Medulla oblongata (tissue), 1 donor: ENCODE data around the gene OR51B6.
"Not testable (repeated sequence)": the region's sequence is repeated elsewhere in the genome, so short reads cannot be mapped to it uniquely, and the experiment has no call there.

Experiments used
- DNase-seq: peaks from one replicate; pipeline ENCODE4 v3.0.0-alpha.2; 2015; ENCODE audit errors: extremely low spot score

The OR51B6 gene, protein sequence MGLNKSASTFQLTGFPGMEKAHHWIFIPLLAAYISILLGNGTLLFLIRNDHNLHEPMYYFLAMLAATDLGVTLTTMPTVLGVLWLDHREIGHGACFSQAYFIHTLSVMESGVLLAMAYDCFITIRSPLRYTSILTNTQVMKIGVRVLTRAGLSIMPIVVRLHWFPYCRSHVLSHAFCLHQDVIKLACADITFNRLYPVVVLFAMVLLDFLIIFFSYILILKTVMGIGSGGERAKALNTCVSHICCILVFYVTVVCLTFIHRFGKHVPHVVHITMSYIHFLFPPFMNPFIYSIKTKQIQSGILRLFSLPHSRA

DNA sequence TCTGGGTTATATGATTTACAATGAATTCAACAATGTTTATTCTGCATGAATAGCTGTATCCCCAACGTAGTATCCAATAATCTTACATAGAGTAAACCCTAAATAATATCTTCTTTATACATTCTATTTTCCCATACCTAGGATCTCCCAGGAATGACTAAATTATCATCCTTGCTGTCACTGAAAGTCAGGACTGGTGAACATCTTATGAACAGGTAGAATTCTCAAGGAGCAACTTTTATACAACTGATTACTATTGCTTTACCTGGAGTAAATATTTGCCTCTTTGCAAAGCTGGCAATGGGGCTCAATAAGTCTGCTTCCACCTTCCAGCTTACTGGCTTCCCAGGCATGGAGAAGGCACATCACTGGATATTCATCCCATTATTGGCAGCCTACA lies at the start of gene OR51B6:
OR51B6 (plus strand) TSS at position 301 of the 400 bp plus-strand sequence; CDS start at position 301, 0 bp downstream.
- DNase-seq: no peak

DNA sequence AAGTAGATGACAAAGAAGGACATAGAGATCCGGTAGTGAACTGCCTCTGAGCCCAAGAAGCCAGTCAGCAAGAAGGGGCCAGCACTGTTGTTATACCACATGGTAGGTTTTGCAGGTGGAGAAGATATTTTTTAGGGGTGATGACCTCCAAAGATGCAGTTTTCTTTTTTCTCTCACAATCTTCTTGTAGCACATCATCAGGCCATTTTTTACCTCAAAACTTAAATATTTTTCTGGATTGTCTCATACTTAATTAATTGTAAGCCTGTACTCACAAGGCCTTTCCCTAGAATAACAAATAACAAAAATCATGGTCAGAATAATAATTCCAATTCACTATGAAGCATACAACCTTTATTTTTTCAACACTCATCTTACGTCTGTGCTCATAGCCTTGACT lies 49.5 kb upstream of the OR51B6 start, which contains the start of gene OR51B4:
OR51B4 (minus strand) TSS at position 101 of the 400 bp plus-strand sequence; CDS start at position 101, 0 bp downstream.
- no peak for DNase-seq

DNA sequence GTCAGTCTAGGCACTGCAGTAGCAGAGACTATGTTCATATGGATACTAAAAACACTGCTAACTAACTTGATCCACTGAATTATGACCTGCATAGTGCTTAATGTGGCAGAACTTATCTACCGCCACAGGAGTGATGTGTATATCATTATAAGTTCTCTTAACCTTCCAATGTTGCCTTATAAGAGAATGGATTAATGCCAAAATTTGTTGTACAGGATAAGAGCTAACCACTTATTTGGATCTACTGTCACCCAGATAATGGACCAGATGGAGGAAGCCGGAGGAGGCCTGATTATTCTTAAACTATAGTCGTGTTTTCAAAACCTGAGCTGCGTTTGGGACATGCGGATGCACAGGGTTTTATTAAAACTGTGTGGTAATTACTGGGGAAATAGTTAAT lies 47.7 kb upstream of the OR51B6 start:
- DNase-seq: no peak

DNA sequence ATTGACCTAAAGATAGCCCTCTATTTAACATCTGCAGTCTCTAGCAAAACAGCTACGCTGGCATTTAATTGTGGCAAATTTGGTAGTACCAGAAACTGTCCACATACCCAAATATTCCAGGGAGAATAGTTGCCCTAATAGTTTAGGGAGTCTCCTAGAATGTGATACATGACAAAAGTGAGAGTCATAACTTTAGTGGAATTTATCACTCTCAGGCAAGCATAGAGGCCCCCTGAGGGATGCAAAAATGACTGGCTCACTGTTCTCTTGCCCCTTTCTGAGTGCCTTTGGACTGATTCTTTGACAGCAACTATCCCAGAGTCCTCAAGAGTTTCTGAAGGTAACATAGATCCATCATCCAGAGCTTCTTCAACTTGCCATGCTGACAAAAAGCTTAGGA lies 47.3 kb upstream of the OR51B6 start:
- DNase-seq: no peak

DNA sequence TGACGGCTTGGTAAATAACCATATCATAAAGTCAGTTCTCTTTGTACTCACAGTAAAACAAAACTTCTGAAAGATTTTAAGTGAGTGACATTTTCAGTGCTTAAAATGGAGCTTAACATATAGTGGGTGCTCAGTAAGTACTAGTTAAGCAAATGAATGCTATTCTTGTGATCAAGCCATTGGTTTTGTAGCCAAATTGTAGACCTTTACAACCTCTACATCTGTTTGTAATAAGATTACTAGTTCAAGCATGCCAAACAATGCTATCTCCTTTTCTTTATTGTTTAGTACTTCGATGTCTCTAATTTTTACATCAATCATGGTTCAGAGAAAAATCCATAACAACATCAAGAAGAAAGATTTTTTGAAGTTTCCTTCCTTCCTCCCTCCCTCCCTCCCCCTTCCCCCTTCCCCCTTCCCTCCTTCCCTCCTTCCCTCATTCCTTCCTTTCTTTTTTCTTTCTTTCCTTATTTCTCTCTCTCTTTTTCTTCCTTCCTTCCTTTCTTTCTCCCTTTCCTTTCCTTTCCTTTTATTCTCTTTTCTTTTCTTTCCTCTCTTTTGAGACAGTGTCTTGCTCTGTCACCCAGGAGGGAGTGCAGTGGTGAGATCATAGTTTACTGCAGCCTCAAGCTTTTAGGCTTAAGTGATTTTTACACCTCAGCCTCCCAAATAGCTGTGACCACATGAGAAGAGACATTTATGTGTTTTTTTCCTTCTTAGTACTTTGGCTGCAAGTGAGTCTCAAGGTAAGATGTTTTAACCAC lies 43.9 kb upstream of the OR51B6 start:
- DNase-seq: no peak

DNA sequence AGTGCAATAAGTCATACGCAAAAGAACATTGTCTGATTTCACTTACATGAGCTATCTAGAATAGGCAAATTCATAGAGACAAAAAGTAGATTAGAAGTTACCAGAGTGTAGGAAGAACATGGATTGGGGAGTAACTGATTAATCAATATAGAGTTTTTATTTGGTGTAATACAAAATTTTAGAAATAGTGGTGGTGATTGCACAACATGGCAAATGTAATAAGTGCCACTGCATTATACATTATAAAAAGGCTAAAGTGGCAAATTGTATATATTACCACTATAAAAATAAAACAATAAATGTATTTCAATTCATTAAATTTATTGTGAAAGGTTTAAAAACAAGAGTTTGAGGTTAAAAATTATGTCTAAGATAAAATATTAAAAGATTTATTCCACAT lies 40.9 kb upstream of the OR51B6 start:
- DNase-seq: no peak

DNA sequence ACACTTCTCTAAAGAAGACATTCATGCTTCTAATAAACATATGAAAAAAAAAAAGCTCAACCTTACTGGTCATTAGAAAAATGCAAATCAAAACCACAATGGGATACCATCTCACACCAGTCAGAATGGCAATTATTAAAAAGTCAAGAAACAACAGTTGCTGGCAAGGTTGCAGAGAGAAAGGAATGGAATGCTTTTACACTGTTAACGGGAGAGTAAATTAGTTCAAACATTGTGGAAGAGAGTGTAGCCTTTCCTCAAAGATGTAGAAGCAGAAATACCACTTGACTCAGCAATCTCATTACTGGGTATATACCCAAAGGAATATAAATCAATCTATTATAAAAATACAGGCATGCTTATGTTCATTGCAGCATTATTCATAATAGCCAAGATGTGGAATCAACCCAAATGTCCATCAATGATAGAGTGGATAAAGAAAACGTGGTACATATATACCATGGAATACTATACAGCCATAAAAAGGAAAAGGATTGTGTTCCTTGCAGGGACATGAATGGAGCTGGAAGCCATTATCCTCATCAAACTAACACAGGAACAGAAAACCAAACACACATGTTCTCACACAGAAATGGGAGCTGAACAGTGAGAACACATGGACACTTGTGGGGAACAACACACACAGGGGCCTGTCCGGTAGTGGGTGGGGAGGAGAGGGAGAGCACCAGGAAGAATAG lies 37.8 kb upstream of the OR51B6 start:
- not testable (repeated sequence) for DNase-seq

DNA sequence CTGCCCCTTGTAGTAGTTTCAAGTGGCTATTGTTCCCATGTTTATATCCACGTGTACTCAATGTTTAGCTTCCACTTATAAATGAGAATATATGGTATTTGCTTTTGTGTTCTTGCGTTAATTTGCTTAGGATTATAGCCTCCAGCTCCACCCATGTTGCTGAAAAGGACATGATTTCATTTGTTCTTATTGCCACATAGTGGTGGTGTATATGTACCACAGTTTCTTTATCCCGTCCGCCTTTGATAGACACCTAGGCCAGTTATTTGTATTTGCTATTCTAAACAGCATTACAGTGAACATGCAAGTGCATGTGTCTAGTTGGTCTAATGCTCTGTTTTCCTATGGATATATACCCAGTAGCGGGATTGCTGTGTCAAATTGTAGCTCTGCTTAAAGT lies 34.0 kb upstream of the OR51B6 start:
- no peak for DNase-seq

DNA sequence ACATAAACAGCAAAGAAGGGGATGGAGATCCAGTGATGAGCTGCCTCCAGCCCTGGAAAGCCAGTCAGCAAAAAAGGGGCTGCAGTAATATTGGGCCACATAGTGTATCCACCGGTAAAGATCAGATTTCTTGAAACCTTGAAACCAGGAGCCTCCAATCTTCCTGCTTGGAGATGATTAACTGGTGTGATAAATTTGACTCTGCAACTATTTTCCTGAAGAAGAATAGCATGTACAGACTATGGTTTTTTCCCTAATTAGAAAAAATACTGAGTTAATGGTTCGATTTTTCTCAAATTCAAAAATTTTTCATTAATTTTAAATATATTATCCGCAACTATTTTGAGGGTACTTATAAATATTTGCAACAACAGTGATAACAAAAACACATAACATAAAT lies 27.1 kb upstream of the OR51B6 start, which contains the start of gene OR51B2:
OR51B2 (minus strand) TSS at position 101 of the 400 bp plus-strand sequence; CDS start at position 101, 0 bp downstream.
- no peak for DNase-seq

DNA sequence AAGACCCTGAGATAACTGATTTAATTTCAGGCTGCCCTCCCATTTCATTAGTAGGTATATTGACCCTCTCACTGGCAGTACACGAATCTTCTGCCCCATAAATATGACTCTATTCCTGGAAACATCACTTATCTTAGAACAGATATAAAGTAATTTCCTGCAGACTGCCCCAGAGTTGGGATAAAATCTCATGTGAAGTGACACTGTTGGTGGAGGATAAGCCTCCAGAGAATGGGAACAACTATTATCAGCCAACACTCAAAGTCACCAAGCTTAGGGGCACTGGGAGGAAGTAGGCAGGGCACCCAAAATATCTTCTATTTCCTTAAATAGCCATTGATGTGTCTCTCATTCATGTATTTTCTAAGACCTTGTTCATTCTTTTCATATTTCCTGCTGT lies 16.1 kb upstream of the OR51B6 start:
- DNase-seq: no peak

DNA sequence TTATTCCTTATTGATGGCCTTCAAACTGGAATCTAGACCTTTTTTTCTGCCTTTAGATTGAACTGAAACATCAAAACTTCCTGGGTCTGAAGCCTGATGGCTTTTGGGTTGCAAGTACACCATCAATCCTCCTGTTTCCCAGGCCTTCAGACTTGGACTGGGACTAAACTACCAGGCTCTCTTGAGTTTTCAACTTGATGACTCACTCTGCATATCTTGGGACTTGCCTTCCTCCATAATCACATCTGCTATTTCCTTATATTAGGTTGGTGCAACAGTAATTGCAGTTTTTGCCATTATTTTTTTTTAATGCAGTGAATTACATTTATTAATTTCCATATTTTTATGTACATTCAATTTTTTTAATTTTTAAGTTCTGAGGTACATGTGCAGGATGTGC lies 15.0 kb upstream of the OR51B6 start:
- DNase-seq: no peak

DNA sequence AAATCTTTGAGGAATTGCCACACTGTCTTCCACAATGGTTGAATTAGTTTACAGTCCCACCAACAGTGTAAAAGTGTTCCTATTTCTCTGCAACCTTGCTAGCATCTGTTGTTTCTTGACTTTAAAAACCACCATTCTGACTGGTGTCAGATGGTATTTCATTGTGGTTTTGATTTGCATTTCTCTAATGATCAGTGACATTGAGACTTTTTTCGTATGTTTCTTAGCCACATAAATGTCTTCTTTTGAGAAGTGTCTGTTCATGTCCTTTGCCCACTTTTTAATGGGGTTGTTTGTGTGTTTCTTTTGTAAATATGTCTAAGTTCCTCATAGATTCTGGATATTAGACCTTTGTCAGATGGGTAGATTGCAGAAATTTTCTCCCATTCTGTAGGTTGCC lies 14.1 kb upstream of the OR51B6 start:
- DNase-seq: not testable (repeated sequence)

DNA sequence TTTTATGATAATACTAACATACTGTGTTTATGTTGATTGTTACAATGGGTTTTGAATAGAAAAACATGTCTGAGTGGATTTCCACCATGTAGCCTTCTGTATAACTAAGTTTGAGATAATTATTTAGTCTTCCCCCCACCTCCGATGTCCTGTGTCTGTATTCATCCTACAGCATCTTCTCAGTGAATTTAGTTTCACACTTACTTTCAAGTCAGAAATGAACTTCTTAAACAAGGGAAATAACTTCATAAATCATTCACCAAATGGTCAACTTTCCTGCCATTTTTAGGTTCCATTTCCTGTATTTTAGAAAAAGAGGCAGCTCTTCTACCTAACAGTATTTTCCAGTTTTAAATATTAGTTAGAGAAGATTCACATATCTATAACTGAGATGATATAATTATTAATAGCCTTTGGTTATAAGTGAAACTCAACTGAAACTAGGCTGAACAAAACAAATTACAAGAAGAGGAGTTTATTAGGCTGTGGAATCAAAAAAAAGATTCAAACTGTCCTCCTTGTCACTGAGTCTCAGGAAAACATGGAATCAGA lies 11.5 kb upstream of the OR51B6 start:
- no peak for DNase-seq

DNA sequence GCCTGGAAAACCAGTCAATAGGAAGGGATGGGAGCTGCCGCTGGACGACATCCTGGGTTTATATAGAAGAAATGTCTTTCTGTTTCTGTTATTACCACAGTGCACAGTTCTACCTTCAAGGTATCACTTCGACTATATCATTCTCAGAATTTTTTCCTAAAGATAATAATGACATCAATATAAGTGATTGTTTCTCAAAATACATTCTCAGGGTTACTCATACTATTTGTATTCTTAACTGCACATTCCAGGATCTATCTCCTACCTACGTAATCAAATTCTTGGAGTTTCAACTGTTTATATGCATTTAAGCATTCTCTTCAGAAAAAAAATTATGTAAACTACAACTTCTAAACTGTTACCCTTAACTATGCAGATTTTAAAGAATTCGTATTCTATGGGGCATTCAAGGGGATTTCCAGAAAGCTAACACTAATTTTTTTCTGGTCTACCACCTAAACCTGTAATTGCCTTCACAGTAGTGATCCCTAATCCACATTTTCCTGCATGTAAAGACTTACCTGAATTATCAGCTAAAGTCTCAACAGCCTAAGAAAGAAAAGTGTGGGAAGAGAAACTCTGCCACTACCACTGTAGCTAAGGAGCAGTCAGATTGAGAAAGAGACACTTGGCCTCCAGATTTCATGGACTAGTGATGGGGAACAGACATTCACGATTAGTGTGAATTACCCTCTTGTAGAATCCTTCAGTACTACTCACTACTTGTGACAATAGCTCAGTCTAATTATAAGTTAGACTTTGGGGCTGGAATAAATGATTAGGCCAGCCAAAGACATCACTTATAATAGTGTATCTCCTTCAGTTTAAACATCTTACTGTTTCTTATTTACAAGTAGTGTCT lies 7.6 kb upstream of the OR51B6 start, which contains the start of gene OR51B5:
OR51B5 (minus strand) TSS at position 51 of the 862 bp plus-strand sequence; CDS start at position 51, 0 bp downstream.
- DNase-seq: no peak

DNA sequence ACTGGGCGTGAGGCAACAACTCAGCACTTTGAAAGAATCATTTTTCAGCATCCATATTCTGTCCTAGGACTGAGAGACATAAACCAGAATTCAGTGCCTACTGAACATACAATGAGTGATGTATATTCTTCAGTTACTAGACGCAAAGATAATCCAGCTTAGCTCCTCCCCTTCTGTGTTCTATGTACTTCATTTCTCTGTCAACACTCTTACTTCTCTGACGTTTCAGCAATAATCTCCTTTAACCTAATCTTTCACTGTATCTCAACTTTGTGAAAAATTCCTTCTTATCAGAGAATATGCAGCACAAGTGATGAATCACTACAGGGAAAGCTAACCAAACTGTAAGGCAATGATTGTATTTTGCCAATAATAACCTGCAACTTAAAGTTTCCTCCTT lies 5.5 kb upstream of the OR51B6 start:
- no peak for DNase-seq

DNA sequence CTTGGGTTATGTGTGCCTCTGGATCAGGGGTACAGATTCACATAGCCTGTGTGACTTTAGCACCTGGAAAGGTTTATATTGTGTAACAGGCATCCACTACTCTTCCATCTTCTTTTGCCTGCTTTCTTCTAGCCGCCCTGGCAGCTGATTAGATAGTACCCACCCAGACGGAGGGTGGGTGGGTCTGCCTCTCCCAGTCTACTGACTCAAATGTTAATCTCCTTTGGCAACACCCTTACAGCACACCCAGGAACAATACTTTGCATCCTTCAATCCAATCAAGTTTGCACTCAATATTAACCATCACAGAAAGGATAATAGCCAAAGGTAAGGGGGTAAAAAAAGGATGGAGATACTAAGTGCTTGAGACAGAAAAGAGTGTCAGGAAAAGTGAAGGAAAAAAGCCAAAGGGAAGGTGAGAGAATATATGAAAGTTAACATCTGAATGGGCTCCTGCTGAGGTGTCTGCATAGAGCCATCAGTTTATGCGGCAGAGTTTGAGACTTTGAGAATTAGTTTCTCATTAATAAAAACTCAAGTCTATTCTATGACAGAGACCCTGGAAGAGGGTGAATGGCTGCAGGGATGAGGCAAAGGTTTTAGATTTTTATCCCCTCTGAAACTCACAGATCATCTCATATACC lies 2.6 kb upstream of the OR51B6 start:
- no peak for DNase-seq

DNA sequence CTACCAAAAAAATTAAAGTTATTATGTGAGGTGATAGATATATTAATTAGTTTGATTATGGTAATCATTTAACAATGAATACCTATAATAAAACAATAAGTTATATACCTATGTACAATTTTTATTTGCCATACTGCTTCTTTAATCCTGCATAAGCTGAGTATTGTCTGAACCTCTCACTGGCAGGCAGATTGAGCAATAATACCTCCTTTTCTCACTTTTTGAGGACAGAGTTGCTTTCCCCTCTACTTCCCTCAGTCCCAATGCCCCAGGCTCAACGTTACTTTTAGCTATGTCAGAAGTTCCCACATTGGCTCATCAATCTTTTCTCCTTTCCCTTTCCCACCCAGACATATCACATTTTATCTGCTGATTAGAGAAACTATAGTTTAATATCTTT lies 1.8 kb upstream of the OR51B6 start:
- DNase-seq: no peak

DNA sequence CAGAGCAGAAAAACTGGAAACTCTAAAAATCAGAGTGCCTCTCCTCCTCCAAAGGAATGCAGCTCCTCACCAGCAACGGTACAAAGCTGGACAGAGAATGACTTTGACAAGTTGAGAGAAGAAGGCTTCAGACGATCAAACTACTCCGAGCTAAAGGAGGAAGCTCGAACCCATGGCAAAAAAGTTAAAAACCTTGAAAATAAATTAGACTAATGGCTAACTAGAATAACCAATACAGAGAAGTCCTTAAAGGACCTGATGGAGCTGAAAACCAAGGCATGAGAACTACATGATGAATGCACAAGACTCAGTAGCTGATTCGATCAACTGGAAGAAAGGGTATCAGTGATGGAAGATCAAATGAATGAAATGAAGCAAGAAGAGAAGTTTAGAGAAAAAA lies 4.7 kb downstream of the OR51B6 start:
- DNase-seq: not testable (repeated sequence)

DNA sequence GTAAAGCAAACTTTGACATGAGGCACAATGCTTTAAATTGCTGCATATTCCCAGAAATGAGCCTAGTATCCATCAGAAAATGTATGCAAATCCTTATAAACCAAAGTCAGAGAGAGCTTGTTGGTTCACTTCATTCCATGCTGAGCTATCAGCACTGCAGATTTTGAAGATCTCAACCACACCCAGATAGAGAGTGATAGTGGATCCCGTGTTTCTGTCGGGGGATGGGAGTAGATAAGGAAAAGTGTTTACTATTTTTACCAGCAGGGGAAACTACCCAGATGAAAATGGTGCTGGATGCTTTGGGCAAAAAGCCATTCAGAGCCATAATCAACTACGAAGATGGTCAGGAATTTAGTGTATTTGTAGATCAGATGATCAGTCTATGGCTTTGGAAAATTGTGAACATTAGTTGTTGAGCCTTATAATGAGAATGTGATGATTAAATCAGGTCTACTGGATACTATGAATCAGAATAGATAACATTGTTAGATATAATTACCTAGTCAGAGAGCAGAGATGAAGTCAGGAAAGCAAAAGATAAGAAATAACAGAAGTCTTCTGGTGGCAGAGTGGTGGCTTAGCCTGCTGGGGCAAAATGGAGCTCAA lies 10.8 kb downstream of the OR51B6 start:
- no peak for DNase-seq

DNA sequence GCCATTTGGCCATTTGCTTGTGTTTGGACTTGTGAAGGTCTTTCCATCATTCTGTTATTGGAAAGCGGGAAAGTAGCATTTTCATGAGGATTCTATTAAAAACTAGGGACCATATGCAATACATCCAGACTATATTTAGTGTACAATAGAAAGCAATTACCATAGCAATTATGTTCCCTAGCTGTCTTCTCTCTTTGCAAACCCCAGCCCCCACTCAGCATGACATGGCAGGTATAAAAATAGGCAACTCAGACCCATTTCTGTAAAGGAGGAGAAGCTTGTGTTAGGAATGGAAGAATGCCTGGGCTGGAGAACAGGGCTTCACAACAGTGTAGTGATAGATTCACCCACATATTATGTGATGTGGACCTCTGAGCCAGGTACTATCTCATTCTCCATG lies 12.4 kb downstream of the OR51B6 start:
- no peak for DNase-seq
